OCI-LY3 (cell line): ENCODE measurements around the gene RNF6.

ENCODE experiments used
- EZH2phosphoT487 ChIP-seq: fragments of 200-600 bp; shearing (Covaris generic); IDR thresholded peaks from 2 replicates; pipeline ENCODE4 v1.6.1; 2018; ENCODE audit warnings: antibody characterized with exemption, mixed run types, low read depth
- TF ChIP-seq, protein P1 (sequence below): fragments of 200-600, 300-600 bp; sonication (generic); IDR thresholded peaks from 2 replicates; pipeline ENCODE4 v1.5.1; 2014; ENCODE audit warnings: antibody characterized with exemption, low read length, low read depth

DNA sequence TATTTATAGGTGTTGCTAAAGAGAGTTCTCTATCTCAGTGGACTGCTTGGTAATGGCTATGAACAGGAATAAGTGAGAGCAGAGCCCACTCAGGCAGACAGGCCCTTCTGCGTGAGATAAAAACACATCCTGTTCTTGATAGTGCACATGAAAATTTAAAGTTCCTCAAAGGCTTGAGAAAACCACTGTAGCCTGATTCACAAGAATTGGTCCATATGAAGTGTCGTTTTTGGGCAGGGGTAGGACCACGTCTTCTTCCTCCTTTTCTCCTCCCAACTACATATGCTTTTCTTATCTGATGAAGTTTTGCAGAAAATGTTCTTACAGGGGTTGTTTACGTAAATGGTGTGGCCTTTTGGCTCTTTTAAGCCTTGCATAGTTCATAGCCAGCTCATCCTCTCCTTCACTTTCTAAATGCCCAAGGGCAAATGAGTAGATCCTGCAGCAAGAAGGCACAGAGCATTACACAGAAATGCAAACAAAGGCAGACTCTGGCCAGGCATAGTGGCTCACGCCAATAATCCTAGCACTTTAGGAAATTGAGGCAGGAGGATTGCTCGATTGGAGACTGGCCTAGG, 53.8 kb downstream of the RNF6 start:
- TF ChIP-seq, protein P1, sequence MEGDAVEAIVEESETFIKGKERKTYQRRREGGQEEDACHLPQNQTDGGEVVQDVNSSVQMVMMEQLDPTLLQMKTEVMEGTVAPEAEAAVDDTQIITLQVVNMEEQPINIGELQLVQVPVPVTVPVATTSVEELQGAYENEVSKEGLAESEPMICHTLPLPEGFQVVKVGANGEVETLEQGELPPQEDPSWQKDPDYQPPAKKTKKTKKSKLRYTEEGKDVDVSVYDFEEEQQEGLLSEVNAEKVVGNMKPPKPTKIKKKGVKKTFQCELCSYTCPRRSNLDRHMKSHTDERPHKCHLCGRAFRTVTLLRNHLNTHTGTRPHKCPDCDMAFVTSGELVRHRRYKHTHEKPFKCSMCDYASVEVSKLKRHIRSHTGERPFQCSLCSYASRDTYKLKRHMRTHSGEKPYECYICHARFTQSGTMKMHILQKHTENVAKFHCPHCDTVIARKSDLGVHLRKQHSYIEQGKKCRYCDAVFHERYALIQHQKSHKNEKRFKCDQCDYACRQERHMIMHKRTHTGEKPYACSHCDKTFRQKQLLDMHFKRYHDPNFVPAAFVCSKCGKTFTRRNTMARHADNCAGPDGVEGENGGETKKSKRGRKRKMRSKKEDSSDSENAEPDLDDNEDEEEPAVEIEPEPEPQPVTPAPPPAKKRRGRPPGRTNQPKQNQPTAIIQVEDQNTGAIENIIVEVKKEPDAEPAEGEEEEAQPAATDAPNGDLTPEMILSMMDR = no peak
- no peak for TF ChIP-seq EZH2phosphoT487
